SU-DHL-6 (cell line): ENCODE measurements around the gene ERN2.

ENCODE experiments used
- CTCF ChIP-seq: fragments of 200-600 bp; sonication (generic); IDR thresholded peaks from one replicate; pipeline ENCODE4 v1.5.1; 2017; ENCODE audit warnings: antibody characterized with exemption, mild to moderate bottlenecking, low read length, moderate library complexity; ENCODE audit not compliant: insufficient read depth, poor library complexity, severe bottlenecking
- EZH2phosphoT487 ChIP-seq: fragments of 200-600 bp; sonication (generic), shearing (Covaris generic); conservative IDR thresholded peaks from 2 replicates; pipeline ENCODE4 v1.6.1; 2018; ENCODE audit warnings: mild to moderate bottlenecking, antibody characterized with exemption, low read length, moderate library complexity, mixed read lengths

GRCh38 chr16:23702951-23703350, 10.1 kb downstream of the ERN2 start:
- no peak for TF ChIP-seq CTCF
- no peak for TF ChIP-seq EZH2phosphoT487
